HG03460 (cell line): Measurements from ENCODE around the gene LKAAEAR1.

Experiments
- ATAC-seq: cut with Tn5 transposase; IDR thresholded peaks from one replicate; pipeline ENCODE4 v1.9.1; 2021; ENCODE audit not compliant: unreplicated experiment

LKAAEAR1 gene

DNA sequence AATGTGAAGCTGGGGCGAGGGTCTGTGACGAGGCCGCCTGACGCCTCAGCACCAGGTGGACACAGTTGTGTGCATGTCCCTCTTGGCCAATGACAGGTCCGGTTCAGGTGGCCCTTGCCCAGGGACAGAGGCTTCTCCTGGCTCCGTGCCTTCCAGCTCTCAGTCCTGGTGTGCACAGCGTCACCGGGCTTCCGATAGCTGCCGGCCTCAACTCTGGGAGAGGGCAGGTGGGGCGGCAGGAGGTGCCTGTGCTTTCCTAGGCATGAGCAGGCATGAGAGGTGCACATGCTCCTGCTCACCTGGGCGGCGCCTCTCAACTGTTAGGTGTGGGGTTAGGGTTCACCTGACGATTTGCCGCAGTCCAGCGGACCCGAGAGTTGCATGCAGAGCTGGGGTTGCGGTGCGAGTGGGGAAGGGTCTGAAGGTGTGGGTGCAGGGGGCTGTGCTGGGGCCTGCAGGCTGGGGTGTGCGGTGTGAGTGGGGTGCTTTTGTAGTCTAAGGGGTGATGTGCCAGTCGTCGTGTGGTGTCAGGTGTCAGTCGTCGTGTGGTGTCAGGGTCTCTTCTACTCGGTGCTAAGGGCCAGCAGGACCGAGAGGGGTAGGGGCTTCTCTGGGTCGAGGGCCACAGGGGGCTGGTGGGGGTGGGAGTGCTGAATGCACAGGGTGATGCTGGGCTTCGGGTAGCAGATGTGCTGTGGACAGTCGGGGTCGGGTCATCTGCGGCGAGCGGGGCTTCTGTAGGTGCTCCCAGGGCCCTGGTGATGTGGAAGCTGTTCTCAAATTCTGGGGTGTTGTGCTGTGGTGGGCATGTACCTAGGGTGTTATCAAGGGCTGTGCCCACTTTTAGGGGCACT is 31.0 kb downstream of the LKAAEAR1 start:
- ATAC-seq: no peak

DNA sequence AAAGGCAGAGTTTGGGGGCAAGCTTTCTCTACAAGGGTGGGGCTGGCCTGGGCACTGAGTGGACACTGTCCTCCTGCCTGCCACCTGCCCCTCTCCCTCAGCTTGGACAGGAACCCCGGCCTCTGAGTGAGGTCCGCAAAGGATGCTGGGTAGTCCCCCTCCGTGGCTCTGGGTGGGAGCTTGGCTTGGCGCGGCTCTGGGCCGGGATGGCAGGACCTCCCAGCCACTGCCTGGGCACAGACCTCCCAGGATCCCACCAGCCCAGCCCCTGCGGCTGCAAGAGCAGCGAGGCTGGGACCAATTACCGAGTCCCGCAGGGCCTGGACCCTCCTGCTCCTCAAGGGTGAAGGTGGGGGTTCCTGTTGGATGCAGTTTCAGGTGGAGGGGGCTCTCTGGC is 31.9 kb downstream of the LKAAEAR1 start:
- no peak for ATAC-seq

DNA sequence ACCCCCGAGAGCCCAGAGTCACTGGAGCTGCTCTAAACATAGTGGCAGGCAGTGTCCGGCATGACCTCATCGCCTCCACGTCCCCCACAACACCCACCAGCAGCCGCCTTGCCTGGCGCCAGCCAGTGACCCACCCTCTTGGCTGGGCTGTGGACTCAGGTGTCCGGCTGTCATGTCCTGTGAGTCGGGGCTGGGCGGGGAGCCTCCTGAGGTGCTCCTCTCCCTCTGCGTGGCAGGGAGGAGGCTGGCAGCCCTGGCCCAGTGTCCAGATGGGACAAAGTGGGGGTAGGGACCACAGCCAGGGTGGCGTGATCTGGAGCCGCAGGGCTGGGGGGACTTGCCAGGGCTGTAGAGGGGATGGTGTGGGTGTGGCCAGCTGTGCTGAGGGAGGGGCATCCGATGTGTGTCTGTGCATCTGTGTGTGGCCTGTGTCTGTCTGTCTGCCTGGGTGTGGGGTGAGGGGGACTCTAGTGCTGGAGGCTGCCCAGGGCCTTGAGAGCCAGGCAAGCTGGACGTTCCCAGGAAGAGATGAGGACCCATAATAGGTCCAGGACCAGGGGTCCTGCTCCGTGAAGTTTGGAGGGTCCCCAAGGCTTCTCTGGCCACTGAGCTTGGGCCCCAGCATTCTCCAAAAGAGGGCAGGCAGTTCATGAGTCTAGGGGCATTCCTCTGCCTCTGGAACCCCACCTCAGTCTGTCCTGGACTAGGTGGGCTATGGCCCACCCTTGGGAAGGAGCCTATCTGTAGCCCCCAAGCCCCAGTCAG is 32.5 kb downstream of the LKAAEAR1 start:
- no peak for ATAC-seq

DNA sequence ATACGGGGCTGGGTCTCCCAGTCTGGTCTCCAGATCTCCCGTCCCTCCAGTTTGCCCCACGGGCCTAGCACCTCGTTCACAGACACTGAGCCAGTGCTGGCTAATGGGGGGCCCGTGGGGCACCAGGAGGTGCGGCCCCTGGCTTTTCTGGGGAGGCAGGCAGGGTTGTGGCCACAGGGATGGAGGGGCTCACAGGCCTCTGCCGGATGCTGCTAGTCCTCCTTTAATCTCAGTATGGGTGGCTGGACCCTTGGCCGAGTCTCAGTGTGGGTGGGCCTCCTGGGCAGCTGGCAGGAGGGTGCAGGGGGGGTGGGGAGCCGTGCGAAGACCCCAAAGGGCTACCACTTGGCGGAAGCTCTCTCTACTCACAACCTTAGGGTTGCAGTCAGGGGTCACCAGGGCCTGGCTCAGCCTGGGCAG is 33.2 kb downstream of the LKAAEAR1 start:
- ATAC-seq: no peak

DNA sequence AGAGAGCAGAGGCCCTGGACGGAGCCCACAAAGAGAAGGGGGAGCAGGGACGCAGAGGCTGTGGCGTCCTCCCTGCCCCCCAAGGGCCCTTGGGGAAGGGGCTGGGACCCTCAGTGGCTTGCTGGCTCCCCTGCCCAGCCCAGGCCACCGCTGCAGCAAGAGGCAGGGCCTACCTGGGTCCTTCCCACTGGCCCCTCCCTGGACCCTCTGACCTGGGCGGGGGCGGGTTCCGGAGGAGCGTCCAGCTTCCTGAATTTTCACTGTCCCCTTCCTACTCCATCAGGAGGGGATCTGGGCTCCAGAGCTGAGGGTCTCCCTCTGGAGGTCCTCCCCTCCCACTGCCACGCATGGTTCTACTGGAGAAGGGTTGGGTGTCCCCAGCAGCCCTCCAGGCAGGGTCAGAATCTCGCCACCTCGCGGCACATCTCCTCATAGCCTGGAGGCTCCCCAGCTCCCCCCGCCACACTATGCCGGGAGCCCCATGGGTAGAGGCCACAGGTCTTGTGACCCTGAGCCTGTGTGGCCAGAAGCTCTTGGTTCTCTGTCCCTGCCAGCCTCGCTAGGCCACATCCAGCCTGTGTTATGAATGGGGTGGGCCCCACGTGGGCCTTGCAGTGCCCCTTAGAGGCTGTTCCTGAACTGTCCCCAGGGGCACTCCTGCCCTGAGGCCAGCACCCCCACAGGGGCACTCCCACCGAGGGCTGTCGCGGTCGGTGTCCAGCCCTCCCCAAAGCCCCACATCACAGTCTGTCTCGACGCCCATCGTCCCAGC is 33.8 kb downstream of the LKAAEAR1 start:
- ATAC-seq: no peak

DNA sequence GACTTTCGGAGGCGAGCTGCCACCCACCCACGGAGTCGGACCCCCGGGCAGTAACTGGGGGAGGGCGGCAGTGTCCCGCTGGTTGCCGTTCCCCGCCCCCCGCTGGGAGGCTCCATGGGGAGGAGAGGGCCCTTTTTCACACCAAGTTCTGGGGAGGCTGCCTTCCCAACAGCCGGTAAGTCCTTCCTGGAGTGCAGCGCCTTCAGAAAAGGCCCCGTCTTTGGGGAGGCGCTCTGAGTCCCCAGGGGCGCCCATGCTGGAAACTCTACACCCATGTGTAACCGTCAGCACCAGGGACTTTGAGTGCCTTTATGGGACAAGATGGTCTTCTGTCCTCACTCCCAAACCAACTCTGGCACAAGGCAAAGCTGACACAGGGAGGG is 34.3 kb downstream of the LKAAEAR1 start:
- ATAC-seq: no peak

DNA sequence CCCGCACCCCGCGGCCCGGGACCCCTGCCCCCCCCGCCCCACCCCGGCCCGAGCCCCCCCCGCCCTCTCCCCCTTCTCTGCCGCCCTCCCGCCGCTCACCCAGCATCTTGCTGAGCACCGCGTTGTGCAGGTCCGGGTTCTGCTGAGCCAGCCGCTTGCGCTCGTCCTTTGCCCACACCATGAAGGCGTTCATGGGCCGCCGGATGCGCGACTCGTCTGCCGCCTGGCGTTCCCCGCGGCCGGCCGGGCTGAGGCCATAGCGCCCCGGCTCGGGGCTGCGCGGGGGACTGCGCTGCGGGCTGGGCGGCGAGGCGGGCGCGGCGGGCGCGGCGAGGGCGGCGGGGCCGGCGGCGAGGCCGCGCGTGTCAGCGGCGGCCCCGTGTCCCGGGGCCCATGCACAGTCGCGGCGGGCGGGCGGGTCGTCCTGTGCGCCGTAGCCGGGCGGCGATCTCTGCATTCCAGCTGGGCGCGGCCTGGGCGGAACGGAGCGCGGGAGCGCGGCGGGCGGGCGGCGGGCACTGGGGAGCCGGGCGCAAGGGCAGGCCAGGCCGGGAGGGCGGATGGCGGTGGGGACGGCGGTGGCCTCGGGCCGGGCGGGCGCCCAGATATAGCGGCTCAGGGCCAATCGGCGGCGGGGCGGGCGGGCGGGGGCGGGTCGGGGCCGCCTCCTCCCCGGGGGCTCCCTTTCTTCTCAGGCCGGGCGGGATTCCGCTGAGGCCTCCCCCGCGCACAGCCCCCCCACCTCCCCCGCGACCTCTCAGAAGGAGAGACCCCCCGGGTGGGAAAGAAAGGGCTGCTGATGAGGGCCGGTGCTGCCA is 34.9 kb downstream of the LKAAEAR1 start, which contains the start of gene SOX18:
TSS of gene SOX18 (minus strand) at position 580 of the 818 bp plus-strand sequence. CDS start at position 457, 123 bp downstream.
- ATAC-seq: no peak

DNA sequence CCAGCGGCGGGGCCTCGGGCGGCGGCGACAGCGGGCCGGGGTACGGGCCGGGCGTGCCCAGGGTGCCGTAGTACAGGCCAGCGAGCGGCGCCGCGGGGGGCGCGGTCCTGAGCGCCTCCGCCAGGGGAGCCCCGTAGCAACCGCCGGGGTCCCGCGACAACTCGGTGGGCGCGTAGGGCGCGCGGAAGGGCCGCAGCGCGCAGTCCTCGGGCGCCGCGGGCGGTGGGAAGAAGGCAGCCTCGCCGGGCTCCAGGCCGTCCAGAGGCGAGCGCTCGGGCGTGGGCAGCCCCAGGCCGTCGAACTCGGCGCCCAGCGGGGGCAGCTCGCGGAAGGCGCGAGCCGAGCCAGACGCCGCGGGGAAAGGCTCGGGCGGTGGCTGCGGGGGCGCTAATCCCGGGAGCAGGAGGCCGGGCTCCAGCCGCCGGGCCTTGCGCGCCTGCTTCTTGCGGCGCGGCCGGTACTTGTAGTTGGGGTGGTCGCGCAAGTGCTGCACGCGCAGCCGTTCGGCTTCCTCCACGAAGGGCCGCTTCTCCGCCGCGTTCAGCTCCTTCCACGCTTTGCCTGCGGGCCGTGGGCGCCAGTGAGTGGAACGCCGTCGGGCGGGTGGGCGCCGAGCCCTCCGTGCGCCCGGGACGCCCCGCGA is 35.7 kb downstream of the LKAAEAR1 start:
- ATAC-seq: no peak

DNA sequence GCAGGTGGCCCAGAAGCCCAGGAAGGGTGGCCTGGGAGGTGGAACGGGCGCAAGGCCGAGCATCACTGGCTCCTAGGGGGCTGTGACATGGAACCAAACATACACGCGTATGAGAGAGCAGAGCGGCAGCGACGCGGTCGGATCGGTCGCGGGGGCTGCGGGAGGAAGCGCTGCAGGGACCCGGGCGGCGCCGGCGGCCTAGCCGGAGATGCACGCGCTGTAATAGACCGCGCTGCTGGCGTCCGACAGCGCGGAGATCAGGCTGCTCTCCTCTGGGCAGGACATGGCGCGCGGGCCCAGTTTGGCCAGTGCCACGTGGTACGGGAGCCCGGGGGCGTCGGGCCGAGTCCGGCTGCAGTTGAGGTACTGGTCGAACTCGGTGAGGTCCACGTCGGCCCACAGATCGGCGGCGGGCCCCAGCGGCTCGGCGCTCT is 36.2 kb downstream of the LKAAEAR1 start:
- ATAC-seq: no peak

DNA sequence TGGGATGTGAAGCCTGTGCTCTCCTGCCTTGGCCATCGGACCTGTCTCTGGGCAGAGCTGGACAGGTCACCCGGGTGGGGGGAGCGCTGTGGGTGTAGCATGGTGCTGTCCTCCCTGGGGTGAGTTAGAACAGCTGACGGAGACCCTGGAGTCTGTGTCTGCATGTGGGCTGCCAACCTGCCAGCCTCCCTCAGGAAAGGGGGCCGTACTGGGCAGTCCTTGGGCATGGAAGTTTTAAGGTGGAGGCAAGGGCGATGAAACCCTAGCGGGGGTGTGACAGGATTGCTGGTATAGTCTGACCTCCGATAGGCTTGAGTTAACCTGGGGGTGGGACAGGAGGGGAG is 37.2 kb downstream of the LKAAEAR1 start:
- no peak for ATAC-seq

DNA sequence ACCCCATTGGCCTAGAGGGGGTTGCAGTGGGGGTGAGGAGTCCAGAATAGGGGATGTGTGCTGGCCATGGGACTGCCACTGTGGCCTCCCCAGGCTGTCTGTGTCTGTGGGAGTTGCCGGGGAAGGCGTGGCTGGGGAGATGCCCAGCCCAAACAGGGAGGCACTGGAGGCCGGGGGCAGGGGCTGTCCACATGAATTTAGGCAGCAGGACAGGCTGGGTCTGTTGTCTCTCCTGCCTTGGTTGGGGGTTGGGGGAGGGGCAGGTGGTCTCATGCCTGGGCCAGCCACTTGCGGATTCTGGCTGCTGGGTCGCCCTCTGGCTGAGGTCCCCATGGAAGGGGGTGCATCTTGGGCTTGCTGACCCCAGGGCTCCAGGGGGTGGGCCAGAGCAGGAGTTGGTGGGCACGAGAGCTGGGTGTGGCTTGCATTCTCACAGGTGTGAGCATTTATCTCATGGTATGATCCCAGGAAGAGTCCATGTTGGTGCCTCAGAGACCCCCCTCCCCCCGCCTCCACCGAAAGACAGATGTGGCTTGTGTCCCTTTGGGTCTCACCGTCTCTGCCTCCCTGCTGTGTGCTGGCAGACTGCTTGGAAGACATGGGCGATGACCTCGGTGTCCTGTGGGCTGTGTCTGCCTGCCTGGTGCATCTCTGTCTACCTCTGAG is 38.7 kb downstream of the LKAAEAR1 start:
- no peak for ATAC-seq

DNA sequence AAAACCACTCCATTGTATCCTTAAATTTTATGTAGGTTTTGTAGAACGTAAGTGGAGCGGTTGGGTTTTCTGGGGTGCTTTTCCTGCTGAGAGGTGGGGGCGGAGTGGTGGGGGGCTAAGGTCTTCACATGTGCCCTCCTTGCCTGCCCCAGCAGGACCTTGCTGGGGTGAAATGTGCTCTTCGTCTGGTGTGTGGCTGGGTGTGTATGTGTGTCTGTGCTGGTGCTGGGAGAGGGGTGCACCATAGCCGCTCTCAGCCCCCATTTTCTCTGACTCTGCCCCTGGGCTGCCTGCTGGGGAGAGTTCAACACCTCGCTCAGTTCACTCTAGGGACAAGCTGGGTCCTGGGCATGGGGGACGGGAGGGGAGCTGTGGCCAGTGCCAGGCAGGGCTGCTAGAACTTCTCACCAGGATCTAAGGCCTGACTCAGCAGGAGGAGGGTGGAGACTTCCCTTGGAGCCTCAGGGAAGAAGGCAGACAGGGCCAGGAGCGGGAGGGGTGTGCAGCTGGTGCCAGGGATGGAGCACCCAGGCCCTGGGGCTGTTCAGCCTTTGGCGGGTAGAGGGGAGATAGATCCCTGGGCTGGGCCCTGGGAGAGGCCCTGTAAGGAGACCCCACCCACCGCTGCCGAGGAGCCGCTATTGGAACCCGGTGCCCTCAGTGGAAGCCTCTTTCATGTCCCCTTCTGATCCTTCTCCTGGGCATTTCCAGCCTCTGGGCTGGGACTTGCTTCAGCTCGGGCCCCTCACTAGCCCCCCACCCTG is 39.5 kb downstream of the LKAAEAR1 start:
- no peak for ATAC-seq

DNA sequence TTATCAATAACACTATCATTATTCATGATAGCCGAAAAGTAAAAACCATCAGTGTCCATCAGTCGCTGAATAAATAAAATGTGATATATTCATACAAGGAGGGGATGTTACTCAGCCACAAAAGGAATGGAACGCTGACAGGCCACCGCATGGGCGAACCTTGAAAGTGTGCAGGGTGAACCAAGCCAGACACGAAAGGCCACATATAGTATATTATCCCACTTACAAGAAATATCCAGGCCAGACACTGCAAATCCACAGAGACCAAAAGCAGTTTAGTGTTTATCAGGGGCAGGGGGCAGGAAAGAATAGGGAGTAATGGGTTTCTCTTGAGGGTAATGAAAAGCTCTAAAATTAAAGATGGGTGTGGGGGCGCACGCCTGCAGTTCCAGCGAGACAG is 40.4 kb downstream of the LKAAEAR1 start:
- no peak for ATAC-seq

DNA sequence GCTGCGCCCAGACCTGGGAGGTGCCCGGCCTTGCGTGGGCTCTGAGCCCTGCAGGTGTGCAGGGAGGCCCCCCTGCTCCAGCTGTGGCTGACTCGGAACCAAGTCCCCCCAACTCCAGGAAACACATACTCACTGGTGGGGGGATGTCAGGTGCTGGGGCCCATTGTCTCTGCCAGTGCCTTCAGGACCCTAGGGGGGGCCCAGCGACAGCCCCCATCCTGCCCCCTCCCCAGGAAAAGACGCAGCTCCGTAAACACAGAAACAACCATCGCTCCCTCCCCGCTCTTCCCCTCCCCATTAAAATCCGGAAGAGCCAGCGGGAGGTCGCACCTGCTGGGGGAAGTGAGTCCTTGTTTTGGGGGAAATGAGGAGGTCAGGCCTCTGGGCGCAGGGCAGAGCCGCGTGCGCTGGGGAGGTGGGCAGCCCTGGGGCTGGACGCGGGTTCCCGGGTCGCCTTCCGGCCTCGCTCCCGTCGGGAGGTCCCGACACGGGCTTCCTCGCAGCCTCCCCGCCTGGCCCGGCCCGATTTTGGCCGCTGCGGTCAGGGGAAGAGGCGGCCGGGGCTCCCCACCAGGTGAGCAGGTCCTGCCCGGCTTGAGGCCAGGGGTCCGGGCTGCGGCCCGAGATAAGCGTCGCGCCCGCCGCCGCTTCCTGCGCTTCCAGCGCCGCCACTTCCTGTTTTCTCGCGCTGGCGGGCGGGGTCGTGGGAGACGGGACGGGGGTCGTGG is 42.0 kb downstream of the LKAAEAR1 start:
- no peak for ATAC-seq

DNA sequence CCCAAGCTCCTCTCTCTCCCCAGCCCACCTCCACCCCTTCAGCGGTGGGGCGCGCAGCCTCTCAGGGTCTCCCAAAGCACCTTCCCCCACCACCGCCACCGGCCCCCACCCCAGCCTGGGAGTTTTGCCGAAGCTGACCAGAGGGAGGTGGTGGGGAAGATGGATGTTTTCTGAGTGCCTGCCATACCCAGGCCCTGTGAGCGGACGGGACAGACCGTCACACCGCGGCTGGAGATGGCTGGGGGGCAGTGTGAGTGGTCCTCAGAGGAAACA is 42.5 kb downstream of the LKAAEAR1 start:
- no peak for ATAC-seq

DNA sequence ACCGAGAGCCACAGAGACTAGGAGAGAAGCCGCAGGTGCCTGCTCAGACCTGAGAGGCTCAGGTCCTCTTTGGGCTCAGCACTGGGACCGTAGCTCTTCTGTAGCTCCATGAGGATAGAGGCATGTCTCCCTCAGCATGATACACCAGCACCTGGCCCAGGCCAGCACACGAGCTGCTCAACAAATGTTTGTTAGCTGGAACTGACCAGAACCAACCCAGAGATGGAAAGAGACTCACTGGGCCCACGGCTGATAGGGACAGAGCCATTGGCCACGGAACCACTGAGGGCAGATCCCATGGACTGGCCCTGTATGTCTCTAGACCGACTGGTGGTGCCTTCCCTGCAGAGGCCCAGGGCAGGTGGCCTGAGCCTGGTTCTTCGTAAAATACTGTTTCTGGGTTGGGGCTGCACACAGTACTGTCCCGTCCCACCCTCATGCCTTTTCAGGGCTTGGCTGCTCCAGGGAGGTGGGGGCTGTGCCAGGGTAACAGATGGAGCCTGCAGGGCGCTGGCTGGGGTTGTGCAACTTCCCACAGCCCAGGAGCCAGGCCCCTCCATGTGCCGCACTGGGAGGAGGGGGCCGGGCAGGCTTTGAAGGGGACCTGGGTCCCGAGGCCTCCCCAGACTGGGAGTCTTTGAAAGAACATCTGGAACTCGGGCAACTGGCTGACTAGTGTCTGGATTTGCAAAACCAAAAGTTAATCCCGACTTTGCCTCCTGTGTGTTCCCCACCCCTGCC is 43.0 kb downstream of the LKAAEAR1 start:
- ATAC-seq: no peak

DNA sequence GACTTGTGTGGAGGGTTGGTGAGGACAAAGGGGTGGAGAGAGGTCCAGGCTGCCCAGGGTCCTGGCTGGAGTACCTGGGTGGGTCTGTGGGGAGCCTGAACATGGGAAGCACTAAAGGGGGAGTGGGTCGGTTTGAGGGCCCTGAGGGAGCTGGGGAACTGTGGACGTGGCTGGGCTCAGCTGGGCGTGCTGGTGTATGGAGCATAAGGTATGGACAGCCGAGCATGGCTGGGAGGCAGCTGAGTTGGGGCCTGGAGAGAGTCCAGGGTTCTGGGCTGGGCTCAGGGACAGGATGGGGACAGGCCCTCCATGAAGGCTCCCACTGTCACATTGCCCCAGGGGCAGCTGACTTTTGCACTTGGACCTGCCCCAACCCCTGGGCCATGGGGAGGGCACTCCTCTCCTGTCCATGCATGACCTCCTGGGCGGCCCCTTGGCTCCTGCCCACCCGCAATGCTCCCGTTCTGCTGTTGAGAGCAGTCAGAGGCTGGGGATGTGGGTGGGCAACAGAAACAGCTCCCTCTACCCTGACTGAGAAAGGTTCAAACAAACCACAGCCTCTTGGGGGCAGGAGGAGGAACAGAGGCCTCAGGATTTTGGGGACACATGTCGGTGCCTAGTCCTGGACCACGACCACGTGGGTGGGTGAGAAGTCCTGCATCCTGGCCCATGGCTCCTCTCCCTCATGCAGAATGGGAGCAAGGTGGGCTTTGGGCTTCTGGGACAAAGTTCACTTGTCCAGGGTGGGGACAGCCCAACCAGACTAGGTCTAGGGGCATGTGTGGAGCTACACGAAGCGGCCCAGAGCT is 43.8 kb downstream of the LKAAEAR1 start:
- ATAC-seq: no peak
